CD8-positive, alpha-beta memory T cell (primary cell): ENCODE measurements around the gene WIPI1. TPM values are rescaled to one million over a fixed set of nuclear protein-coding genes. Genes with fewer than 3 reads are reported as not detected.

ENCODE experiments used
- CTCF ChIA-PET: fragments of 350-600 bp; sonication (Branson Sonifier 250); formaldehyde crosslinking; loops from one replicate; lab custom pipeline; 2021; ENCODE audit warnings: antibody characterized with exemption; lab: Charles Lee
- POLR2A ChIA-PET: fragments of 350-600 bp; sonication (Branson Sonifier 250); formaldehyde crosslinking; loops from one replicate; lab custom pipeline; 2021; ENCODE audit warnings: antibody characterized with exemption; lab: Charles Lee
- DNase-seq, 5 donors: peaks; one replicate each; pipeline versions ENCODE4 v3.0.0 to v3.0.0-alpha.2; 2020 to 2022; ENCODE audit warnings: mixed read lengths in 1 of 5
- H3K27ac ChIP-seq: one replicate; pipeline ENCODE4 v1.7.0; 2013; ENCODE audit warnings: low read depth, mild to moderate bottlenecking, low read length, moderate library complexity
- H3K27me3 ChIP-seq: 2 replicates; pipeline ENCODE4 v1.7.0; 2013; ENCODE audit warnings: low read length, mild to moderate bottlenecking; ENCODE audit not compliant: insufficient read depth, poor library complexity, severe bottlenecking
- H3K36me3 ChIP-seq: 2 replicates; pipeline ENCODE4 v1.7.0; 2013; ENCODE audit warnings: mild to moderate bottlenecking, low read length, moderate library complexity; ENCODE audit not compliant: insufficient read depth
- H3K4me1 ChIP-seq: 2 replicates; pipeline ENCODE4 v1.7.0; 2013; ENCODE audit warnings: mild to moderate bottlenecking, low read length, moderate library complexity; ENCODE audit not compliant: insufficient read depth
- H3K4me3 ChIP-seq: 2 replicates; pipeline ENCODE4 v1.7.0; 2013; ENCODE audit warnings: mild to moderate bottlenecking, low read length
- H3K9me3 ChIP-seq: 2 replicates; pipeline ENCODE4 v1.7.0; 2013; ENCODE audit warnings: mild to moderate bottlenecking, low read length
- H3K27ac Mint-ChIP-seq, 8 donors: one replicate each; pipeline ENCODE4 v1.8.0; 2020 to 2021; ENCODE audit warnings: mixed read lengths in 8 of 8, mild to moderate bottlenecking in 6 of 8, inconsistent platforms in 3 of 8, moderate library complexity in 3 of 8
- H3K27me3 Mint-ChIP-seq, 2 donors: one replicate each; pipeline ENCODE4 v1.8.0; 2020 to 2021; ENCODE audit warnings: mixed read lengths in 2 of 2, mild to moderate bottlenecking in 1 of 2, moderate library complexity in 1 of 2
- H3K36me3 Mint-ChIP-seq, 3 donors: one replicate each; pipeline ENCODE4 v1.8.0; 2020 to 2021; ENCODE audit warnings: mixed read lengths in 3 of 3, inconsistent platforms in 1 of 3, mild to moderate bottlenecking in 1 of 3
- H3K4me1 Mint-ChIP-seq, 3 donors: one replicate each; pipeline ENCODE4 v1.8.0; 2020 to 2021; ENCODE audit warnings: mixed read lengths in 3 of 3, inconsistent platforms in 1 of 3, mild to moderate bottlenecking in 1 of 3
- H3K4me3 Mint-ChIP-seq, 7 donors: one replicate each; pipeline ENCODE4 v1.8.0; 2020 to 2021; ENCODE audit warnings: mixed read lengths in 7 of 7, mild to moderate bottlenecking in 6 of 7, moderate library complexity in 4 of 7, inconsistent platforms in 2 of 7
- H3K9me3 Mint-ChIP-seq, 5 donors: one replicate each; pipeline ENCODE4 v1.8.0; 2020 to 2022; ENCODE audit warnings: mixed read lengths in 5 of 5, mild to moderate bottlenecking in 3 of 5, moderate library complexity in 2 of 5, inconsistent platforms in 1 of 5
- polyA plus RNA-seq: library from polyadenylated mRNA; unstranded; fragments of 300-500 nt; fragmentation: Illumina TruSeq; gene quantifications from one replicate; pipeline ENCODE4 v1.2.3, GENCODE V29; 2021
- total RNA-seq, 2 experiments: library from RNA; stranded (reverse); gene quantifications; one replicate each; pipeline ENCODE4 v1.2.3, GENCODE V29; 2021

Gene WIPI1
- total RNA-seq (10 to 100 TPM in 1 of 2 experiments, 1 to 10 TPM in 1; 9.8 to 10.3 TPM), polyA plus RNA-seq (8.2 TPM)

DNA sequence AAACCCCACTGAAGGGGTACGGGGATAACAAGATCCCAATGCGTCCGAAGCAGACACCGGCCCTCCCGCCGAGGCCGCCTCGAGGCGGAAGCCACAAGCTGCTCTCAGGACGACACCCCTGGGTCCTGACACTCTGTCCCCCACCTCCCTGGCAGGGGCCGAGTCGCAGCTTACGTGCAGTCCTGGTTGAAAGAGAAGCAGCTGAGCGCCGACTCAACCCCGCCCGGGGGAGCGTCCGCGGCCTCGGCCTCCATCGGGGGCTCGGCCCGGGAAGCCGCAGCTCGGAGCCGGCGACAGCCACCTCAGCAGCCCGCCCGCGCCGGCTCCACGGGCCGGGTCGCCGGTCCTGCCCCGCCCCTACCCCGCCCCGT is at the start of gene WIPI1:
WIPI1 (minus strand) TSS at position 329 of the 371 bp plus-strand sequence; CDS start at position 254, 75 bp downstream.
- Histone ChIP-seq H3K27me3 (no peaks in the 10 kb centered on the region), H3K4me1 (peaks cover 48% of the 10 kb centered on the region), H3K9me3 (no peaks in the 10 kb centered on the region), H3K4me3 (peak within 1 kb of the TSS; percentile 69), H3K27ac (peak within 1 kb of the TSS; percentile 64), H3K36me3 (no peaks in the 10 kb centered on the region)
- POLR2A ChIA-PET: interaction anchor here (0.6 to 4.9 kb wide), 10 partner anchors 11 to 257 kb away, joined by 3 to 42 read pairs (median 4); partner anchors contain the start of genes AMZ2, ARSG, PRKAR1A and SLC16A6
- Mint-ChIP-seq H3K4me1 (peaks cover 56 to 63% (median 58%) of the 10 kb centered on the region in 3 donors), H3K36me3 (peaks cover 0 to 6% (median 3%) of the 10 kb centered on the region in 3 donors), H3K9me3 (no peaks in the 10 kb centered on the region), H3K27me3 (no peaks in the 10 kb centered on the region), H3K27ac (peak within 1 kb of the TSS; percentile 64 to 98 (median 94)), H3K4me3 (peak within 1 kb of the TSS; percentile 87 to 91 (median 89))
- CTCF ChIA-PET: interaction anchor here (0.6 to 5.9 kb wide), 13 partner anchors 12 to 399 kb away, joined by 3 to 48 read pairs (median 4); no protein-coding TSS in a partner anchor
- no peak for DNase-seq

GRCh38 chr17:68505951-68506350 is 48.7 kb upstream of the WIPI1 start:
- Mint-ChIP-seq H3K4me3 (no peak overlapping the region), H3K4me1 (peaks cover 2 to 18% (median 10%) of the 10 kb centered on the region in 3 donors), H3K9me3 (no peaks in the 10 kb centered on the region), H3K36me3 (no peaks in the 10 kb centered on the region), H3K27me3 (peaks cover 2 to 9% of the 10 kb centered on the region in 2 donors), H3K27ac (no peak overlapping the region)
- no peaks in the 10 kb centered on the region for H3K36me3 ChIP-seq
- H3K4me1 ChIP-seq: peaks cover under 1% of the 10 kb centered on the region
- ChIA-PET CTCF (no interaction called here), POLR2A (no interaction called here)
- peaks cover 3% of the 10 kb centered on the region for H3K27me3 ChIP-seq
- no peak overlapping the region for H3K4me3 ChIP-seq
- H3K9me3 ChIP-seq: no peaks in the 10 kb centered on the region
- H3K27ac ChIP-seq: no peak overlapping the region
- no peak for DNase-seq

DNA sequence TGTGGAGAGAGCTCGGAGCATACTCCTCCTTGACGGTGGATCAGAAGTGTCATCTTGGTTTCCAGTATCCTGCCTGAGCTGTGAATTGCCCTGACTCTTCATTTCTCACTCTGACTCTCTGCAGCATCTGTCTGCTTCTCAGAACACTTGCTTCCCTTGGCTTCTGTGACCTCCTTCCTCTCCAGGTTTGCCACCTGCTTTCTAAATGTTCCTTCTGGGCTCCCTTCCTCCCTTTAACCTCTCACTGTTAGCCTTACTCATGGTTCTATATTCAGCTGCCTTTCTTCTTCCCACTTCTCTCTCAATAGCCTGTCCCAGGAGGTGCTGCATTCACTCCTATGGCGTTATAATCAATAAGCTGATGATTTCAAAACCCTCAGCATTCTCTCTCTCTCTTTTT is 43.8 kb upstream of the WIPI1 start:
- H3K27me3 Mint-ChIP-seq: peaks cover 5 to 10% of the 10 kb centered on the region in 2 donors
- Histone ChIP-seq H3K36me3 (no peaks in the 10 kb centered on the region), H3K4me1 (peaks cover 12% of the 10 kb centered on the region), H3K4me3 (no peak overlapping the region), H3K9me3 (no peaks in the 10 kb centered on the region), H3K27ac (no peak overlapping the region), H3K27me3 (peaks cover 3% of the 10 kb centered on the region)
- H3K4me1 Mint-ChIP-seq: peaks cover 10 to 17% (median 16%) of the 10 kb centered on the region in 3 donors
- H3K36me3 Mint-ChIP-seq: no peaks in the 10 kb centered on the region
- no peaks in the 10 kb centered on the region for H3K9me3 Mint-ChIP-seq
- no peak overlapping the region for H3K4me3 Mint-ChIP-seq
- no peak for DNase-seq
- POLR2A ChIA-PET: no interaction called here
- H3K27ac Mint-ChIP-seq: no peak overlapping the region
- CTCF ChIA-PET: interaction anchor here (0.9 to 1.6 kb wide), 2 partner anchors 11 to 13 kb away, joined by 3 to 5 read pairs; partner anchors contain the start of gene PRKAR1A

DNA sequence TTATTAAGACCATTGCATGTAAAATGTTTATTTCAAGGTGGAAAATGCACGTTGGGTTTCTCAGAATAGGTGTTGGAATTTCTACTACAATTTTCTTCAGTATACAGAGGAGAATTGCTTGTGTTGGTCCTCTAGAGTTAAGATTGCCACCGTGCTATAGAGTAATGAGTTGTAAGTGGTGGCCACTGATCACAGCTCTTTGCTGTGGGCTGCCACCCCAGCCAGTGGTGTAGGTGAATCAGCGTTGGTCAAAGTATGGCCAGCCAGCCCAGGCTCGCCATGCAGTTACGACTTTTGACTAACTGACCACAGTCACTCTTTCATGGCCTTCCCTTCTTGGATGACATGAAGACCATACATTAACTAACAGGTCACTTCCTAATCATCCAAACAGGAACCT is 42.3 kb upstream of the WIPI1 start:
- Histone ChIP-seq H3K9me3 (no peaks in the 10 kb centered on the region), H3K27me3 (peaks cover 3% of the 10 kb centered on the region), H3K4me1 (peaks cover 12% of the 10 kb centered on the region), H3K4me3 (no peak overlapping the region), H3K27ac (no peak overlapping the region), H3K36me3 (no peaks in the 10 kb centered on the region)
- Mint-ChIP-seq H3K27ac (no peak overlapping the region), H3K27me3 (peaks cover 5 to 10% of the 10 kb centered on the region in 2 donors), H3K4me1 (peaks cover 10 to 17% (median 16%) of the 10 kb centered on the region in 3 donors), H3K9me3 (no peaks in the 10 kb centered on the region), H3K36me3 (no peaks in the 10 kb centered on the region), H3K4me3 (no peak overlapping the region)
- POLR2A ChIA-PET: no interaction called here
- no peak for DNase-seq
- CTCF ChIA-PET: no interaction called here

DNA sequence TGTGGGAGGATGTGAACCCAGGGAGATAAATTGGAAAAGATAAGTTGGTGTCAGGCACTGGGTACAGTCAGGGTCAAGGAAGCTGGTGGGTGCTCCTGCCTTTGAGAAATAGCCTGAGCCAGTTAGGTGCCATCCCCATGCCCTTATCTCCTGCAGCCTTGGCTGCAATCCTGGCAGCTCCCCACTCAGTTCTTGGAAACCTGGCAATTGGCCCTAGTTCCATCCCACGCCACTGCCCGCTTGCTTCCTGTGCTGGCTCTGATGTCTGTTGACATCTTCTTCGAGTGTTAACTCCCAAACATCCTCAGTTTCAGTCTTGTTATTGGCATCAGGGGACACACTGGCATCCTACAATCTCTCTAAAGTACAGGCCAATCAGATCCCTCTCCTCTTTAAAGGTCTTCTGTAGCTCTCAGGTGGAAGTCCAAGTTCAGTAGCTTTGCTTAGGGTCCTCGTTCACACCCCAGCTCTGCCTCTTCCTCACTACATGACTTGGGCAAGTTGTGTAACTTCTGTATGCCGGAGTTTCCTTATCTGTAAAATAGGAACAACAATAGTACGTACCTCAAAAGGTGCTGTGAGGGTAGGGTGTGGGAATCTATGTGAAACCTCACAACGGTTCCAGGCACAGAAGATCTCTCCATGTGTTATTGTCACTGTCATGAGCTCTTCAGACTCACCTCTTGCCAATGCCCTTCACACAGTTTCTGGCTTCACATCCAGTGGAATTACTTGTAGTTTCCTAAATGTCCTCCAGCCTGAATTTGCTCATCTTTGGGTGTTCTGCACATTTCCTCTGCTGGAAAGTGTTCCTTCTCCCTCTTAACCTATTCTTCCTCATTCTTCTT is 41.4 kb upstream of the WIPI1 start:
- Histone ChIP-seq H3K27ac (no peak overlapping the region), H3K9me3 (no peaks in the 10 kb centered on the region), H3K36me3 (no peaks in the 10 kb centered on the region), H3K4me1 (peaks cover 12% of the 10 kb centered on the region), H3K27me3 (peaks cover 3% of the 10 kb centered on the region), H3K4me3 (no peak overlapping the region)
- no peaks in the 10 kb centered on the region for H3K36me3 Mint-ChIP-seq
- ChIA-PET POLR2A (no interaction called here), CTCF (interaction anchor here (1.0 kb wide), 1 partner anchor 10 kb away, joined by 3 read pairs; no protein-coding TSS in a partner anchor)
- H3K4me1 Mint-ChIP-seq: peaks cover 10 to 17% (median 16%) of the 10 kb centered on the region in 3 donors
- H3K27ac Mint-ChIP-seq: peak overlapping the region in 2 of 8 donors; percentile 25 to 56
- no peaks in the 10 kb centered on the region for H3K9me3 Mint-ChIP-seq
- DNase-seq: no peak
- peaks cover 5 to 10% of the 10 kb centered on the region in 2 donors for H3K27me3 Mint-ChIP-seq
- H3K4me3 Mint-ChIP-seq: peak overlapping the region in 4 of 7 donors; percentile 2 to 63 (median 42)

- H3K27me3 ChIP-seq: peaks cover 3% of the 10 kb centered on the region
- no peak overlapping the region for H3K27ac ChIP-seq
- Mint-ChIP-seq H3K36me3 (no peaks in the 10 kb centered on the region), H3K27me3 (peaks cover 5 to 10% of the 10 kb centered on the region in 2 donors), H3K9me3 (no peaks in the 10 kb centered on the region), H3K4me1 (peaks cover 10 to 17% (median 16%) of the 10 kb centered on the region in 3 donors), H3K27ac (peak overlapping the region in 2 of 8 donors; percentile 22 to 58), H3K4me3 (peak overlapping the region in 6 of 7 donors; percentile 2 to 63 (median 40))
- H3K4me1 ChIP-seq: peaks cover 12% of the 10 kb centered on the region
- POLR2A ChIA-PET: interaction anchor here (0.6 kb wide), 1 partner anchor 1101 kb away, joined by 8 read pairs; no protein-coding TSS in a partner anchor
- DNase-seq: no peak
- CTCF ChIA-PET: interaction anchor here (0.7 to 1.2 kb wide), 3 partner anchors 10 to 438 kb away, joined by 3 read pairs; no protein-coding TSS in a partner anchor
- H3K4me3 ChIP-seq: no peak overlapping the region
- H3K9me3 ChIP-seq: no peaks in the 10 kb centered on the region
- no peaks in the 10 kb centered on the region for H3K36me3 ChIP-seq
These were observed 40.6 kb upstream of the WIPI1 start for GRCh38 chr17:68497885-68498319.

- H3K4me3 ChIP-seq: no peak overlapping the region
- H3K27me3 Mint-ChIP-seq: peaks cover 0 to 2% of the 10 kb centered on the region in 2 donors
- POLR2A ChIA-PET: no interaction called here
- H3K27ac Mint-ChIP-seq: peak overlapping the region in 3 of 8 donors; percentile 7 to 80 (median 51)
- peaks cover 12% of the 10 kb centered on the region for H3K4me1 ChIP-seq
- CTCF ChIA-PET: no interaction called here
- H3K27ac ChIP-seq: no peak overlapping the region
- H3K27me3 ChIP-seq: no peaks in the 10 kb centered on the region
- DNase-seq: no peak
- no peaks in the 10 kb centered on the region for H3K36me3 ChIP-seq
- no peak overlapping the region for H3K4me3 Mint-ChIP-seq
- no peaks in the 10 kb centered on the region for H3K36me3 Mint-ChIP-seq
- H3K9me3 Mint-ChIP-seq: no peaks in the 10 kb centered on the region
- H3K4me1 Mint-ChIP-seq: peaks cover 10 to 17% (median 16%) of the 10 kb centered on the region in 3 donors
- H3K9me3 ChIP-seq: no peaks in the 10 kb centered on the region
These were observed 37.8 kb upstream of the WIPI1 start for GRCh38 chr17:68495081-68495480.
